ENCODE data around the gene APP.

APP gene

DNA sequence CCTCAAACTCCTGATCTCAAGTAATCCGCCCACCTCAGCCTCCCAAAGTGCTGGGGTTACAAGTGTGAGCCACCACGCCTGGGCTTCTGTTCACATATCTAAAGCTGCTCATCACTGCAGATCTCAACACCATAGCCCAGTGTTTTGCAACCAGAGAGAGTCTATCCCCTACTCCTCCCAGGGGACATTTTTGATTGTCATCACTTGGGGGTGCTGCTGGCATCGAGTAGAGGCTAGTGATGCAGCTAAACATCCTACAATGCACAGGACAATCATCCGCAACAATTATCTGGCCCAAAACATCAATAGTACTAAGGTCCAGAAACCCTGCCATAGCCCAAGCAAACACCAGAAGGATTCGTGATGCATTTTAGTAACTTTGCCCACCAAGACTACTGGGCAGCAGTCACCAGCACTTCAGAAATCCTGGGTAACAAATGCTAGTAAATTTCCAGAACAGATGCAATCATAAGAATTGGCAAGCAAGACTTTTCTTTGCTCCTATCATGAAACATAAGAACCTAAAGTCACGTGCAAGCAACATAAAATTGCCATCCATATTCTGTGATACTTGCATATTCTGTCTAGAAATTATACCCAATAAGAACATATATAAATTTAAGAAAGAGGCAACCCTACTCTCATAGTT lies 159.2 kb downstream of the APP start:
- H3K9me3 ChIP-seq (ENCODE audit: control insufficient read depth, insufficient read depth, low read length) = no peaks in the 10 kb centered on the region
- no peak overlapping the region for H3K9ac ChIP-seq (ENCODE audit: low read depth, low read length)
- no peaks in the 10 kb centered on the region; the same call in 1 of the 2 replicates for H3K36me3 ChIP-seq (ENCODE audit: insufficient read depth, low read length)
- peaks cover 14% of the 10 kb centered on the region for H3K4me1 ChIP-seq (ENCODE audit: insufficient read depth, low read length)

DNA sequence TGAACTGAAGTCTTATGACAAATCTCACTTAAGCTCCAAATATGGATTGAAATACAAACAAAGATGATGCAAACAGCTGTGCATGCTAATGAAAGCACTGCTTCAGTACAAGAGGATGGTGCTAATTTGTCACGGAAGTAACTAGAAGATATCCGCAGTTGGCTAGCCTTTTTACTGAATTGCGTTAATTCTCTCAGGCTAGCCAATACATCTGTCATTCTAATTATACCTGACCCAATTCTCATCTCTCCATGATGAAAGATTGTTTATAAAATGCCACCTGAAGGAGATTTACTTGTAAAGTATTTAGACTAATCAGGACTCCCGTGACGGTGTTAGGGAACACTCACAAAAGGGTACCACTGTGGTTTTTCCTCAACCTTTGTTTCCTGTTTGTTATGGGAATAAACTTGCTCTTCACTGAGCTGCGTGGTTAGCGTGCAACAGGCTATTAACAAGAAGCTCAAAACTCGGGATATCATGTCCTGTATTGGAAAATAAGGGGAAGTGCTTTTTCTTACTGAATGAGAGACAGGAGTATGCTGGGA lies 162.5 kb downstream of the APP start:
- no peak overlapping the region for H3K9ac ChIP-seq (ENCODE audit: low read depth, low read length)

GRCh38 chr21:26005464-26005863 lies 165.1 kb downstream of the APP start:
- no peaks in the 10 kb centered on the region for H3K9me3 ChIP-seq (ENCODE audit: control insufficient read depth, insufficient read depth, low read length)
- H3K9ac ChIP-seq (ENCODE audit: low read depth, low read length) = no peak overlapping the region
- no peaks in the 10 kb centered on the region; the same call in 1 of the 2 replicates for H3K36me3 ChIP-seq (ENCODE audit: insufficient read depth, low read length)
- H3K4me1 ChIP-seq (ENCODE audit: insufficient read depth, low read length) = peaks cover 19% of the 10 kb centered on the region

More for the DNA sequence above, 162.5 kb downstream of the APP start:
- Histone ChIP-seq H3K9me3 (ENCODE audit: control insufficient read depth, insufficient read depth, low read length) (no peaks in the 10 kb centered on the region), H3K36me3 (ENCODE audit: insufficient read depth, low read length) (no peaks in the 10 kb centered on the region; the same call in 1 of the 2 replicates), H3K4me1 (ENCODE audit: insufficient read depth, low read length) (peaks cover 14% of the 10 kb centered on the region)

DNA sequence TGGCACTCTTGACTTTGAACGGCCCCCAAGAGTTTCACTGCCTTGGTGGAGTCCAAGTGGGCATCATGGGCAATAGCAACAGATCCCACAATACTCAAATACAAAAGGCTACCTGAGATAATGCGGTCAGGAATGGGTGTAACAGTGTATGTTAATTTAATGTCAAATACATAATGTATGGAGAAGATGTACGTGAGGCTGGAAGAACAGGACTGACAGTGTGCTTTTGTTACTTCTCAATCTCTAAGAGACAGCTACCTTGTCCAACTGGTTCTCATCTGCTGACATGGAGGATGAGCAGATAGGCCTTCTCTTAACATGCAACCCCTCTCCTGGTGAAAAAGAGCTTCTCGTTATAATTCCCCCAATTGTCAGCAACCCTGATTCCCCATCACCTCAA lies 167.2 kb downstream of the APP start:
- H3K36me3 ChIP-seq (ENCODE audit: insufficient read depth, low read length) = no peaks in the 10 kb centered on the region; the same call in none of the 2 replicates
- H3K9ac ChIP-seq (ENCODE audit: low read depth, low read length) = no peak overlapping the region
- H3K9me3 ChIP-seq (ENCODE audit: control insufficient read depth, insufficient read depth, low read length) = no peaks in the 10 kb centered on the region
- peaks cover 32% of the 10 kb centered on the region for H3K4me1 ChIP-seq (ENCODE audit: insufficient read depth, low read length)

DNA sequence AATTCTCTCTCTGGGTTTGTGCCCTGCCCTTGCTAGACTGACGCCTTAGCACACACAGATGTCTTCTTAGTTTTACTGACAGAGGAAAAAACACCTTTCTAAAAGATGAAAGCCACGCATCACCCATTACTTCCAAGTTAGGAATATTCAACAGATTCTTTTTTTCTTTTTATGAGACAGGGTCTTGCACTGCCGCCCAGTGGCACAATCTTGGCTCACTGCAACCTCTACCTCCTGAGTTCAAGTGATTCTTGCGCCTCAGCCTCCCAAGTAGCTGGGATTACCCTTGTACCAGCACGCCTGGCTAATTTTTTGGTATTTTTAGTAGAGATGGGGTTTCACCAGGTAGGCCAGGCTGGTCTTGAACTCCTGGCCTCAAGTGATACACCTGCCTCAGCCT lies 169.2 kb downstream of the APP start:
- H3K36me3 ChIP-seq (ENCODE audit: insufficient read depth, low read length) = peaks cover 9% of the 10 kb centered on the region
- H3K9me3 ChIP-seq (ENCODE audit: control insufficient read depth, insufficient read depth, low read length) = no peaks in the 10 kb centered on the region
- H3K9ac ChIP-seq (ENCODE audit: low read depth, low read length) = no peak overlapping the region
- H3K4me1 ChIP-seq (ENCODE audit: insufficient read depth, low read length) = peaks cover 45% of the 10 kb centered on the region

DNA sequence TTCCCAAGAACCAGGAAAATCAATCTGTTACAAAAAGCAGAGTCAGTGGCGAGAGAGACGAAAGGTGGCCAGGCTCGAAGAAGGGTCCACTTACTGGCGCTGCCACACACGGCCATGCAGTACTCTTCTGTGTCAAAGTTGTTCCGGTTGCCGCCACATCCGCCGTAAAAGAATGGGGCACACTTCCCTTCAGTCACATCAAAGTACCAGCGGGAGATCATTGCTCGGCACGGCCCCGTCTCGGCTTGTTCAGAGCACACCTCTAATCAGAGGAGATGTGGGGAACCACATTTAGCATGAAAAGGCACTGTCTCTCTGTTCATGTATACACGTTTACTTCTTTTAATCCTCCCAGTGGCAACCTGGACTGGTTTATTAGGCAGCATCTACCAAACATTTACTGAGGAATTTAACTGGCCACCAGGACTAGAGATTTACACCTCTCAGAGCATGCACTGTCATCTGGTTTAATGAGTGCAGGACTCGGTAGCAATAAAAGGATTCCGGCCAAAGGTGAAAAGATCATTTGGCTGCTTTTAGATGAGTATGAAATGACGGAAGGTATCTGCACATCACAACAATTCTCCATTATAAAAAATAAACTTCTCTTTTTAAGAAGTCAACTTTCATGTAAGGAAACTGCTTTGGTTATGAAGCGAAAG lies 170.5 kb downstream of the APP start:
- peaks cover 45% of the 10 kb centered on the region for H3K4me1 ChIP-seq (ENCODE audit: insufficient read depth, low read length)
- H3K36me3 ChIP-seq (ENCODE audit: insufficient read depth, low read length) = peaks cover 12% of the 10 kb centered on the region

GRCh38 chr21:25997788-25998611 lies 172.6 kb downstream of the APP start:
- Histone ChIP-seq H3K9ac (ENCODE audit: low read depth, low read length) (peak overlapping the region; percentile 14; the same call in 1 of the 2 replicates), H3K4me1 (ENCODE audit: insufficient read depth, low read length) (peaks cover 45% of the 10 kb centered on the region), H3K36me3 (ENCODE audit: insufficient read depth, low read length) (peaks cover 19% of the 10 kb centered on the region), H3K9me3 (ENCODE audit: control insufficient read depth, insufficient read depth, low read length) (no peaks in the 10 kb centered on the region)

More for the DNA sequence above, 170.5 kb downstream of the APP start:
- Histone ChIP-seq H3K9ac (ENCODE audit: low read depth, low read length) (no peak overlapping the region), H3K9me3 (ENCODE audit: control insufficient read depth, insufficient read depth, low read length) (no peaks in the 10 kb centered on the region)

DNA sequence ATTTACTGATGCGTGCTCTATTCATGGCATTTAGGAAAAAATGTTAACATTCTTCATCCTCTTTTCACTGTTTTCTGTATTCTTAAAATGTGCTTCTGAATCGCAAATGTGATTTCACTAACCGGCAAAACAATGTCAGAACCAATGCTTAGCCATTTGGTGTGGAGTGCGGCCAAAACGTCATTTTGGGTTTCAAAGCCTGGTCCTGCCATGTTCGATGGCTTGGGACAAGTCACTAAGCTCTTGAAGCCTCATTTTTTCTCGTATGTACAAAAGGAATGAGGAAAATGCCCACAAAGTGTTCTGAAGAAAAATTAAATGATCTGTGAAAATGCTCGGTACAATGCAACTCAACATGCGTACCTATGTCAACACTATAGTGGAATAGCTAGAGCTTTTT lies 175.3 kb downstream of the APP start:
- H3K9ac ChIP-seq (ENCODE audit: low read depth, low read length) = no peak overlapping the region
- H3K9me3 ChIP-seq (ENCODE audit: control insufficient read depth, insufficient read depth, low read length) = no peaks in the 10 kb centered on the region
- peaks cover 30% of the 10 kb centered on the region for H3K4me1 ChIP-seq (ENCODE audit: insufficient read depth, low read length)
- H3K36me3 ChIP-seq (ENCODE audit: insufficient read depth, low read length) = peaks cover 23% of the 10 kb centered on the region

DNA sequence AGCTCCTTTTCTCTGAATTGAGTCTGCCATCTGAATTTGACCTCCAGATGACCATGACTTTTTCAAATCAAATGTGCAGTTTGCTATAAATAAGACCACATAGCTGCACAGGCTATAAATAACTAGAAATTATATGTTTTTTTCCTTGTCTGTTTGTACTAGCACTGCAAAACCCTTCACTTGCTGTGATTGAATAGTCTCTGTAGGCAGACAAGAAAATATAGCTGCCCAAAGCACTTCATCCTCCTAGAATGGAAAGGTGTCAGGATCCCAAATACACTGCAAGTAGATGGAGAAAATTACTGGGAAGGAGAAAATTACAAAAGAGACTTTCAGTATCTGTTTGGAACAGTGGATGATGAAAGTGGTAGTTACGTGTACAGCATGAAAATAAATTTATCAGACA lies 175.8 kb downstream of the APP start:
- Histone ChIP-seq H3K9ac (ENCODE audit: low read depth, low read length) (no peak overlapping the region), H3K36me3 (ENCODE audit: insufficient read depth, low read length) (peaks cover 23% of the 10 kb centered on the region)

GRCh38 chr21:25988738-25989137 lies 181.8 kb downstream of the APP start:
- H3K4me1 ChIP-seq (ENCODE audit: insufficient read depth, low read length) = peaks cover 43% of the 10 kb centered on the region
- H3K9me3 ChIP-seq (ENCODE audit: control insufficient read depth, insufficient read depth, low read length) = no peaks in the 10 kb centered on the region
- peaks cover 10% of the 10 kb centered on the region; the same call in 1 of the 2 replicates for H3K36me3 ChIP-seq (ENCODE audit: insufficient read depth, low read length)
- H3K9ac ChIP-seq (ENCODE audit: low read depth, low read length) = no peak overlapping the region

More for the DNA sequence above, 175.8 kb downstream of the APP start:
- Histone ChIP-seq H3K4me1 (ENCODE audit: insufficient read depth, low read length) (peaks cover 25% of the 10 kb centered on the region), H3K9me3 (ENCODE audit: control insufficient read depth, insufficient read depth, low read length) (no peaks in the 10 kb centered on the region)

GRCh38 chr21:25987531-25987930 lies 183.0 kb downstream of the APP start:
- Histone ChIP-seq H3K9me3 (ENCODE audit: control insufficient read depth, insufficient read depth, low read length) (no peaks in the 10 kb centered on the region), H3K4me1 (ENCODE audit: insufficient read depth, low read length) (peaks cover 47% of the 10 kb centered on the region), H3K36me3 (ENCODE audit: insufficient read depth, low read length) (peaks cover 6% of the 10 kb centered on the region; the same call in 1 of the 2 replicates), H3K9ac (ENCODE audit: low read depth, low read length) (no peak overlapping the region)

DNA sequence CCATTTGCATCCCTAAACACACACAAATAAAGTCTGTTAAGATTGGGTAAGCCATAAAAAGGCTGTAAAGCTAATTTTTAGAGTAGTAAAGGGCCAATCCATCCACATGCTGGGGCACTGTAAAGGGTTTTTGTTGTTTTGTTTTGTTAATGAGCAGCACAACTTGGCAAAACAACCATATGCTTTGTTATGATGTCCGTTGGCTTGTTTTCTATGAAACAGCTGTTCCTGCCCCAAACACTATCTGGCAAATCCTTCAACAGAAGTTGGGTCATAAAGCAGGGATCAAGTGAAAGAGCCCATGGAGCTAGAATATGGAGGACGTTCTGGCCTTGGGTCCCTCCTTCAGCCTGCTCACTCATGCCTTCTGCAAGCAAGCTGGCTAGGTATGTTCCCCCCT lies 183.6 kb downstream of the APP start:
- Histone ChIP-seq H3K4me1 (ENCODE audit: insufficient read depth, low read length) (peaks cover 47% of the 10 kb centered on the region), H3K9ac (ENCODE audit: low read depth, low read length) (no peak overlapping the region), H3K36me3 (ENCODE audit: insufficient read depth, low read length) (peaks cover 10% of the 10 kb centered on the region), H3K9me3 (ENCODE audit: control insufficient read depth, insufficient read depth, low read length) (no peaks in the 10 kb centered on the region)

DNA sequence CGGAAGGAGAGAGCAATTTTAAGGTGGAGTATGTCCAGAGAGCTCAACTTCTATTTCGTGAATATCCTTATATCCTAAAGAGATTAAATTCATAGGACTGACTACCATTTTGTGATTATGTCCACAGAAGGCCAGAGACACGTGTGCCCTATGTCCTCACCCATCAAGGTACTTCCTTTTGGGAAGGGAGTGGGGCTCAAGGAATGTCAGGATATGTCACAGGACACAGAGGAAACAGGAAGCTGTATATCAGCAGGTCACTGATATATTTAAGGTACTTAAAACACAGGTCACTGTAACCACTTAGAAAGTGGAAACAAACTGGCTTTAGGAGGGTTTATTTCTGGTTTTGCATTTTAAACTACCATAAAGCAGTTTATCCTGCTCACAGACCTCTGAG lies 184.6 kb downstream of the APP start:
- peaks cover 14% of the 10 kb centered on the region for H3K36me3 ChIP-seq (ENCODE audit: insufficient read depth, low read length)
- H3K9ac ChIP-seq (ENCODE audit: low read depth, low read length) = no peak overlapping the region
- H3K9me3 ChIP-seq (ENCODE audit: control insufficient read depth, insufficient read depth, low read length) = no peaks in the 10 kb centered on the region
- peaks cover 47% of the 10 kb centered on the region for H3K4me1 ChIP-seq (ENCODE audit: insufficient read depth, low read length)

- H3K36me3 ChIP-seq (ENCODE audit: insufficient read depth, low read length) = peaks cover 25% of the 10 kb centered on the region
- no peaks in the 10 kb centered on the region for H3K9me3 ChIP-seq (ENCODE audit: control insufficient read depth, insufficient read depth, low read length)
- H3K4me1 ChIP-seq (ENCODE audit: insufficient read depth, low read length) = peaks cover 47% of the 10 kb centered on the region
- H3K9ac ChIP-seq (ENCODE audit: low read depth, low read length) = no peak overlapping the region
These were observed 186.0 kb downstream of the APP start for GRCh38 chr21:25984538-25984937.

Data from ES-I3 (cell line).